HEK293 (cell line): ENCODE results near the gene RAI14.

Source experiments
- CTCF ChIA-PET: fragments of 350-600 bp; formaldehyde crosslinking; extraction: SDS; loops from one replicate; lab custom pipeline; 2021; ENCODE audit warnings: antibody characterized with exemption; lab: Yijun Ruan, JAX
- POLR2A ChIA-PET: fragments of 300-600 bp; formaldehyde crosslinking; extraction: SDS; loops from one replicate; lab custom pipeline; 2020; ENCODE audit warnings: antibody characterized with exemption, inconsistent platforms; lab: Yijun Ruan, JAX
- H3K27ac ChIP-seq: fragments of 200-500 bp; sonication (Bioruptor generic); 2 replicates; pipeline ENCODE4 v1.5.1; 2014; ENCODE audit warnings: low read depth, low read length, control low read depth, inconsistent platforms; ENCODE audit errors: extremely low read depth
- H3K36me3 ChIP-seq, 2 experiments: fragments of 200-500 bp in 1 of 2; sonication (Bioruptor generic) in 1 of 2; 1 replicate in 1 of 2; 2 replicates in 1 of 2; pipeline ENCODE4 v1.5.1; 2014 to 2017; ENCODE audit warnings: inconsistent platforms in 2 of 2, low read length in 2 of 2; ENCODE audit not compliant: control insufficient read depth in 2 of 2, insufficient read depth in 1 of 2
- H3K4me1 ChIP-seq: fragments of 200-500 bp; sonication (Bioruptor generic); 2 replicates; pipeline ENCODE4 v1.5.1; 2014; ENCODE audit warnings: mild to moderate bottlenecking, low read length, inconsistent platforms; ENCODE audit not compliant: control insufficient read depth, insufficient read depth
- H3K4me3 ChIP-seq: 2 replicates; pipeline ENCODE4 v1.5.1; 2011; ENCODE audit warnings: low read depth, mild to moderate bottlenecking, control low read depth, low read length, moderate library complexity
- H3K9me3 ChIP-seq: fragments of 200-500 bp; sonication (Bioruptor generic); 2 replicates; pipeline ENCODE4 v1.5.1; 2014; ENCODE audit warnings: low read depth, low read length, inconsistent platforms; ENCODE audit not compliant: control insufficient read depth, insufficient read depth
- EGR2 ChIP-seq: fragments of 450-650 bp; formaldehyde crosslinking; IDR thresholded peaks from 2 replicates; pipeline ENCODE4 v1.5.1; 2016; ENCODE audit warnings: low read depth, missing biosample characterization, missing genetic modification characterization
- HOXC10 ChIP-seq: sonication (generic); formaldehyde crosslinking; IDR thresholded peaks from 2 replicates; pipeline ENCODE4 v1.8.1; 2023; ENCODE audit warnings: mild to moderate bottlenecking, missing genetic modification reagents
- KLF1 ChIP-seq: fragments of 450-650 bp; formaldehyde crosslinking; IDR thresholded peaks from 2 replicates; pipeline ENCODE4 v1.5.1; 2016; ENCODE audit warnings: missing biosample characterization, missing genetic modification characterization
- KLF7 ChIP-seq: fragments of 450-650 bp; formaldehyde crosslinking; IDR thresholded peaks from 2 replicates; pipeline ENCODE4 v1.5.1; 2016; ENCODE audit warnings: missing biosample characterization, missing genetic modification characterization, borderline replicate concordance
- MEIS1 ChIP-seq: sonication (generic); formaldehyde crosslinking; IDR thresholded peaks from 2 replicates; pipeline ENCODE4 v1.8.1; 2022; ENCODE audit warnings: missing genetic modification reagents, mild to moderate bottlenecking, borderline replicate concordance
- REPIN1 ChIP-seq: fragments of 450-650 bp; formaldehyde crosslinking; IDR thresholded peaks from 2 replicates; pipeline ENCODE4 v1.5.1; 2017; ENCODE audit warnings: missing biosample characterization, missing genetic modification characterization, low read depth
- ZFP37 ChIP-seq: fragments of 450-650 bp; formaldehyde crosslinking; IDR thresholded peaks from 2 replicates; pipeline ENCODE4 v1.5.1; 2016; ENCODE audit warnings: missing biosample characterization, missing genetic modification characterization
- ZFP69B ChIP-seq: fragments of 450-650 bp; formaldehyde crosslinking; IDR thresholded peaks from 2 replicates; pipeline ENCODE4 v1.5.1; 2016; ENCODE audit warnings: missing biosample characterization, missing genetic modification characterization
- ZNF214 ChIP-seq: fragments of 450-650 bp; formaldehyde crosslinking; IDR thresholded peaks from 2 replicates; pipeline ENCODE4 v1.5.1; 2017; ENCODE audit warnings: missing biosample characterization, mild to moderate bottlenecking, missing genetic modification characterization, borderline replicate concordance
- ZNF248 ChIP-seq: fragments of 450-650 bp; formaldehyde crosslinking; IDR thresholded peaks from 2 replicates; pipeline ENCODE4 v1.5.1; 2017; ENCODE audit warnings: missing biosample characterization, missing genetic modification characterization
- ZNF324 ChIP-seq: fragments of 450-650 bp; formaldehyde crosslinking; IDR thresholded peaks from 2 replicates; pipeline ENCODE4 v1.5.1; 2016; ENCODE audit warnings: missing biosample characterization, missing genetic modification characterization
- ZNF341 ChIP-seq: fragments of 450-650 bp; formaldehyde crosslinking; IDR thresholded peaks from 2 replicates; pipeline ENCODE4; 2016; ENCODE audit warnings: low read depth, missing biosample characterization, missing genetic modification characterization
- ZNF510 ChIP-seq: fragments of 450-650 bp; formaldehyde crosslinking; IDR thresholded peaks from 2 replicates; pipeline ENCODE4 v1.5.1; 2018; ENCODE audit warnings: mild to moderate bottlenecking, missing genetic modification characterization, missing biosample characterization; ENCODE audit not compliant: insufficient replicate concordance
- ZNF555 ChIP-seq: fragments of 450-650 bp; formaldehyde crosslinking; conservative IDR thresholded peaks from 2 replicates; pipeline ENCODE4 v1.5.1; 2017; ENCODE audit warnings: missing biosample characterization, mild to moderate bottlenecking, missing genetic modification characterization, inconsistent platforms
- ZNF626 ChIP-seq: fragments of 450-650 bp; sonication (Bioruptor Pico); formaldehyde crosslinking; IDR thresholded peaks from 2 replicates; pipeline ENCODE4 v1.5.1; 2018; ENCODE audit warnings: missing biosample characterization, missing genetic modification characterization, inconsistent platforms
- TF ChIP-seq, protein P1 (sequence below): fragments of 450-650 bp; formaldehyde crosslinking; IDR thresholded peaks from 2 replicates; pipeline ENCODE4 v1.5.1; 2016; ENCODE audit warnings: missing biosample characterization, missing genetic modification characterization
- TF ChIP-seq, protein P2 (sequence below): sonication (generic); formaldehyde crosslinking; IDR thresholded peaks from 2 replicates; pipeline ENCODE4 v1.8.1; 2022; ENCODE audit warnings: mild to moderate bottlenecking, moderate library complexity, missing genetic modification reagents
- TF ChIP-seq, protein P3 (sequence below): fragments of 450-650 bp; formaldehyde crosslinking; IDR thresholded peaks from 2 replicates; pipeline ENCODE4 v1.5.1; 2017; ENCODE audit warnings: missing biosample characterization, missing genetic modification characterization
- TF ChIP-seq, protein P4 (sequence below): fragments of 450-650 bp; IDR thresholded peaks from 2 replicates; pipeline ENCODE4 v1.5.1; 2018; ENCODE audit warnings: missing biosample characterization, missing genetic modification characterization
- TF ChIP-seq, protein P5 (sequence below): fragments of 450-650 bp; formaldehyde crosslinking; IDR thresholded peaks from 2 replicates; pipeline ENCODE4 v1.5.1; 2016; ENCODE audit warnings: missing biosample characterization, missing genetic modification characterization

The RAI14 gene

DNA sequence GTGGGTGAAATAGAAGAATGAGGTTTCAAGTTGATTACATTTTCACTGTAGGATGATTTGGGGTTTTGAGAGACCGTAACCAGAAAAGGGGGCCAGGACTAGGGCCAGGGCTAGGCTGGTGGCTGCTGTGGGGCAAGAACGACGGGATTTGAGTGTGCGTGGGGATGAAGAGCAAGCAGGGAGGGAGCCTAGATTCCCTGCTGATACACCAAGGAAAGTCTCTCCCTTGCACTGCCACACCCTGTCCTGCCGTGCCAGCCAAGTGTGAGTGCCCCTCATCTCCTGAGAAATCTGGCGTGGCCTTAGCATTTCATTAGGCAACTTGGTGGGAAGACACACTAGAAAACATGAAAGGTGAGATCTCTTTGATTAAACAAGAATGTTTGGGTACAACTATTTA lies 42.6 kb downstream of the RAI14 start:
- TF ChIP-seq ZNF555 (tag by site-specific recombination) = no peak
- no peak for TF ChIP-seq ZNF214 (tag by site-specific recombination)
- TF ChIP-seq ZNF341 = peak; percentile 39; the same call in 1 of the 2 replicates
- TF ChIP-seq ZNF324 (tag by site-specific recombination) = no peak
- TF ChIP-seq EGR2 (tag by site-specific recombination) = no peak
- TF ChIP-seq ZFP37 (tag by site-specific recombination) = no peak
- no peak for TF ChIP-seq ZNF248 (tag by site-specific recombination)
- H3K27ac ChIP-seq = no peak overlapping the region
- peaks cover 2% of the 10 kb centered on the region; the same call in 1 of the 2 replicates for H3K4me1 ChIP-seq
- peaks cover 0 to 6% of the 10 kb centered on the region in 2 experiments; a peak in 1 of 3 replicates for H3K36me3 ChIP-seq
- CTCF ChIA-PET = interaction anchor here (1.4 kb wide), 1 partner anchor 212 kb away, joined by 4 read pairs; no protein-coding TSS in a partner anchor
- POLR2A ChIA-PET = no interaction called here
- H3K4me3 ChIP-seq = no peak overlapping the region
- no peaks in the 10 kb centered on the region for H3K9me3 ChIP-seq

DNA sequence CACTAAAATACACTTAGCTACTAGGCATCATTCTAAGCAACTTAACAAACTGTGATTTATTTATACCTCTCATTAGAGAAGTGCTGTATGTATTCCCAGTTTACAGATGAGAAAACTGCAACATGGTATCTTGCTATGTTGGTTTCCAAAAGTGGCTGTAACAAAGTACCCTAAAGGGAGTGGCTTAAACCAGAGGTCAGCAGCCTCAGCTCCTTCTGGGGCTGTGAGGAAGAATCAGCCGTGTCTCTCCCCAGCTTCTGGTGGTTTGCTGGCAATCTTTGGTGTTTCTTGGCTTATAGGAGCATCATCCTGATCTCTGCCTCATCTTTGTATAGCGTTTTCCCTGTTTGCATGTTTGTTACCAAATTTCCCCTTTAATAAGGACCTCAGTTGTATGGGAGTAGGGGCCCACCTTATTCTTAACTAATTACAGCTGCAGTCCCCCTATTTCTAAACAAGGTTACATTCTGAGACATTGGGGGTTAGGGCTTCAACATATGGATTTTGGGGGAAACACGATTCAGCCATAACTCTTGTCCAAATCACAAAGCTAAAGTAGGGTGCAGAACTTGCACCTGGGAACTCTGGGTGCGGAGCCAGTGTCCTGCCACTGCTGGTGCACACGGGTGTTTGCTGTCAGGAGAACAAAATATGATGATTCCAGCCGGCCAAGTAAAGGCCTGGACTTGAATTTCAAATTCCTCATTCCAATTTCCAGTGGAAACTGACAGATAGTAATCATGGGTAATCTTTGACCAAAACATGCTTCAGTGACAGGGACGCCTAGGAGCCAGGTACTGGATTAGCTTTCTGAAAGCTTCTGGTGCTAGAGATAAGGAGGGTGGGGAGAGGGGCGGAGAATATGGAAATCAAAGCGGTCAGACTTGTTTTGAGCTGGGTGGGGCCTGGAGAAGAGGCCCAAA lies 43.3 kb downstream of the RAI14 start:
- Histone ChIP-seq H3K4me3 (no peak overlapping the region), H3K36me3 (peaks cover 0 to 6% of the 10 kb centered on the region in 2 experiments; a peak in 1 of 3 replicates)
- CTCF ChIA-PET = interaction anchor here (1.4 kb wide), 1 partner anchor 213 kb away, joined by 4 read pairs; no protein-coding TSS in a partner anchor

DNA sequence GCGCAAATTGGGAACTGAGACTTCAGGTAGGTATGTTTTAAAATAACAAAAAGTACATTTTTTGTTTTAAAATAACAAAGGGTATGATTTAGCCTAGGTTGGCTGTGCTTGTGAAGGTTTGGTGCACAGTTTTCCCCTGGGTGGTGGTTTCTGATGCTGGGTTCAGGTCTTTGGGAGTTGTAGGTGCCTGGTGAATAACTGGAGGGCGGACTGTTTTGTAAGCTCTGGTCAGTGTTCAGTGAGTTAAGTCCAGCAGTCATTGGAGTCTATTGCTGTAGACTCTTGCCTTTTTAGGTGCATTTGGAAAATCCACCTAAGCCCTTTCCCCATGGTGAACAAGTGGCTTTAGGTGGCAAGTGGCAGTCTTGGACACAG lies 43.9 kb downstream of the RAI14 start:
- H3K4me3 ChIP-seq = no peak overlapping the region
- ChIA-PET POLR2A (no interaction called here), CTCF (interaction anchor here (1.4 kb wide), 1 partner anchor 214 kb away, joined by 4 read pairs; no protein-coding TSS in a partner anchor)
- H3K36me3 ChIP-seq = peaks cover 0 to 6% of the 10 kb centered on the region in 2 experiments; a peak in 1 of 3 replicates
- H3K4me1 ChIP-seq = peaks cover 5% of the 10 kb centered on the region; the same call in 1 of the 2 replicates
- no peak overlapping the region for H3K27ac ChIP-seq
- H3K9me3 ChIP-seq = no peaks in the 10 kb centered on the region
- TF ChIP-seq HOXC10 (CRISPR knock-in tag) (no peak), KLF7 (tag by site-specific recombination) (no peak), REPIN1 (tag by site-specific recombination) (no peak)
- TF ChIP-seq, protein P1, sequence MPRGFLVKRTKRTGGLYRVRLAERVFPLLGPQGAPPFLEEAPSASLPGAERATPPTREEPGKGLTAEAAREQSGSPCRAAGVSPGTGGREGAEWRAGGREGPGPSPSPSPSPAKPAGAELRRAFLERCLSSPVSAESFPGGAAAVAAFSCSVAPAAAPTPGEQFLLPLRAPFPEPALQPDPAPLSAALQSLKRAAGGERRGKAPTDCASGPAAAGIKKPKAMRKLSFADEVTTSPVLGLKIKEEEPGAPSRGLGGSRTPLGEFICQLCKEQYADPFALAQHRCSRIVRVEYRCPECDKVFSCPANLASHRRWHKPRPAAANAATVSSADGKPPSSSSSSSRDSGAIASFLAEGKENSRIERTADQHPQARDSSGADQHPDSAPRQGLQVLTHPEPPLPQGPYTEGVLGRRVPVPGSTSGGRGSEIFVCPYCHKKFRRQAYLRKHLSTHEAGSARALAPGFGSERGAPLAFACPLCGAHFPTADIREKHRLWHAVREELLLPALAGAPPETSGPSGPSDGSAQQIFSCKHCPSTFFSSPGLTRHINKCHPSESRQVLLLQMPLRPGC (tag by site-specific recombination) = no peak
- TF ChIP-seq, protein P2, sequence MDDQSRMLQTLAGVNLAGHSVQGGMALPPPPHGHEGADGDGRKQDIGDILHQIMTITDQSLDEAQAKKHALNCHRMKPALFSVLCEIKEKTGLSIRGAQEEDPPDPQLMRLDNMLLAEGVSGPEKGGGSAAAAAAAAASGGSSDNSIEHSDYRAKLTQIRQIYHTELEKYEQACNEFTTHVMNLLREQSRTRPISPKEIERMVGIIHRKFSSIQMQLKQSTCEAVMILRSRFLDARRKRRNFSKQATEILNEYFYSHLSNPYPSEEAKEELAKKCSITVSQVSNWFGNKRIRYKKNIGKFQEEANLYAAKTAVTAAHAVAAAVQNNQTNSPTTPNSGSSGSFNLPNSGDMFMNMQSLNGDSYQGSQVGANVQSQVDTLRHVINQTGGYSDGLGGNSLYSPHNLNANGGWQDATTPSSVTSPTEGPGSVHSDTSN (CRISPR knock-in tag) = no peak
- TF ChIP-seq, protein P3, sequence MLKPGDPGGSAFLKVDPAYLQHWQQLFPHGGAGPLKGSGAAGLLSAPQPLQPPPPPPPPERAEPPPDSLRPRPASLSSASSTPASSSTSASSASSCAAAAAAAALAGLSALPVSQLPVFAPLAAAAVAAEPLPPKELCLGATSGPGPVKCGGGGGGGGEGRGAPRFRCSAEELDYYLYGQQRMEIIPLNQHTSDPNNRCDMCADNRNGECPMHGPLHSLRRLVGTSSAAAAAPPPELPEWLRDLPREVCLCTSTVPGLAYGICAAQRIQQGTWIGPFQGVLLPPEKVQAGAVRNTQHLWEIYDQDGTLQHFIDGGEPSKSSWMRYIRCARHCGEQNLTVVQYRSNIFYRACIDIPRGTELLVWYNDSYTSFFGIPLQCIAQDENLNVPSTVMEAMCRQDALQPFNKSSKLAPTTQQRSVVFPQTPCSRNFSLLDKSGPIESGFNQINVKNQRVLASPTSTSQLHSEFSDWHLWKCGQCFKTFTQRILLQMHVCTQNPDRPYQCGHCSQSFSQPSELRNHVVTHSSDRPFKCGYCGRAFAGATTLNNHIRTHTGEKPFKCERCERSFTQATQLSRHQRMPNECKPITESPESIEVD (tag by site-specific recombination) = no peak
- TF ChIP-seq, protein P4, sequence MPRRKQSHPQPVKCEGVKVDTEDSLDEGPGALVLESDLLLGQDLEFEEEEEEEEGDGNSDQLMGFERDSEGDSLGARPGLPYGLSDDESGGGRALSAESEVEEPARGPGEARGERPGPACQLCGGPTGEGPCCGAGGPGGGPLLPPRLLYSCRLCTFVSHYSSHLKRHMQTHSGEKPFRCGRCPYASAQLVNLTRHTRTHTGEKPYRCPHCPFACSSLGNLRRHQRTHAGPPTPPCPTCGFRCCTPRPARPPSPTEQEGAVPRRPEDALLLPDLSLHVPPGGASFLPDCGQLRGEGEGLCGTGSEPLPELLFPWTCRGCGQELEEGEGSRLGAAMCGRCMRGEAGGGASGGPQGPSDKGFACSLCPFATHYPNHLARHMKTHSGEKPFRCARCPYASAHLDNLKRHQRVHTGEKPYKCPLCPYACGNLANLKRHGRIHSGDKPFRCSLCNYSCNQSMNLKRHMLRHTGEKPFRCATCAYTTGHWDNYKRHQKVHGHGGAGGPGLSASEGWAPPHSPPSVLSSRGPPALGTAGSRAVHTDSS (tag by site-specific recombination) = no peak

More for the DNA sequence above, 43.3 kb downstream of the RAI14 start:
- POLR2A ChIA-PET = no interaction called here
- TF ChIP-seq, protein P5, sequence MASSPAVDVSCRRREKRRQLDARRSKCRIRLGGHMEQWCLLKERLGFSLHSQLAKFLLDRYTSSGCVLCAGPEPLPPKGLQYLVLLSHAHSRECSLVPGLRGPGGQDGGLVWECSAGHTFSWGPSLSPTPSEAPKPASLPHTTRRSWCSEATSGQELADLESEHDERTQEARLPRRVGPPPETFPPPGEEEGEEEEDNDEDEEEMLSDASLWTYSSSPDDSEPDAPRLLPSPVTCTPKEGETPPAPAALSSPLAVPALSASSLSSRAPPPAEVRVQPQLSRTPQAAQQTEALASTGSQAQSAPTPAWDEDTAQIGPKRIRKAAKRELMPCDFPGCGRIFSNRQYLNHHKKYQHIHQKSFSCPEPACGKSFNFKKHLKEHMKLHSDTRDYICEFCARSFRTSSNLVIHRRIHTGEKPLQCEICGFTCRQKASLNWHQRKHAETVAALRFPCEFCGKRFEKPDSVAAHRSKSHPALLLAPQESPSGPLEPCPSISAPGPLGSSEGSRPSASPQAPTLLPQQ (tag by site-specific recombination) = peak; percentile 69
- TF ChIP-seq KLF1 = peak; percentile 80
- no peak for TF ChIP-seq ZNF626 (tag by site-specific recombination)
- TF ChIP-seq ZNF510 (tag by site-specific recombination) = no peak
- TF ChIP-seq ZFP69B (tag by site-specific recombination) = peak; percentile 62; the same call in 1 of the 2 replicates
- TF ChIP-seq MEIS1 = no peak
- TF ChIP-seq, all 188 proteins: peak for 3
- no peak overlapping the region for H3K27ac ChIP-seq
- no peaks in the 10 kb centered on the region for H3K9me3 ChIP-seq
- H3K4me1 ChIP-seq = peaks cover 5% of the 10 kb centered on the region; the same call in 1 of the 2 replicates
